GM18519 (cell line): ENCODE results near the gene TMCC3.
"Not testable (repeated sequence)": the region's sequence is repeated elsewhere in the genome, so short reads cannot be mapped to it uniquely, and the experiment has no call there.

Source experiments
- ATAC-seq: cut with Tn5 transposase; IDR thresholded peaks from one replicate; pipeline ENCODE4 v1.9.1; 2021; ENCODE audit warnings: mild to moderate bottlenecking, moderate library complexity; ENCODE audit not compliant: unreplicated experiment, low FRiP score

The TMCC3 gene, protein sequence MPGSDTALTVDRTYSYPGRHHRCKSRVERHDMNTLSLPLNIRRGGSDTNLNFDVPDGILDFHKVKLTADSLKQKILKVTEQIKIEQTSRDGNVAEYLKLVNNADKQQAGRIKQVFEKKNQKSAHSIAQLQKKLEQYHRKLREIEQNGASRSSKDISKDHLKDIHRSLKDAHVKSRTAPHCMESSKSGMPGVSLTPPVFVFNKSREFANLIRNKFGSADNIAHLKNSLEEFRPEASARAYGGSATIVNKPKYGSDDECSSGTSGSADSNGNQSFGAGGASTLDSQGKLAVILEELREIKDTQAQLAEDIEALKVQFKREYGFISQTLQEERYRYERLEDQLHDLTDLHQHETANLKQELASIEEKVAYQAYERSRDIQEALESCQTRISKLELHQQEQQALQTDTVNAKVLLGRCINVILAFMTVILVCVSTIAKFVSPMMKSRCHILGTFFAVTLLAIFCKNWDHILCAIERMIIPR

DNA sequence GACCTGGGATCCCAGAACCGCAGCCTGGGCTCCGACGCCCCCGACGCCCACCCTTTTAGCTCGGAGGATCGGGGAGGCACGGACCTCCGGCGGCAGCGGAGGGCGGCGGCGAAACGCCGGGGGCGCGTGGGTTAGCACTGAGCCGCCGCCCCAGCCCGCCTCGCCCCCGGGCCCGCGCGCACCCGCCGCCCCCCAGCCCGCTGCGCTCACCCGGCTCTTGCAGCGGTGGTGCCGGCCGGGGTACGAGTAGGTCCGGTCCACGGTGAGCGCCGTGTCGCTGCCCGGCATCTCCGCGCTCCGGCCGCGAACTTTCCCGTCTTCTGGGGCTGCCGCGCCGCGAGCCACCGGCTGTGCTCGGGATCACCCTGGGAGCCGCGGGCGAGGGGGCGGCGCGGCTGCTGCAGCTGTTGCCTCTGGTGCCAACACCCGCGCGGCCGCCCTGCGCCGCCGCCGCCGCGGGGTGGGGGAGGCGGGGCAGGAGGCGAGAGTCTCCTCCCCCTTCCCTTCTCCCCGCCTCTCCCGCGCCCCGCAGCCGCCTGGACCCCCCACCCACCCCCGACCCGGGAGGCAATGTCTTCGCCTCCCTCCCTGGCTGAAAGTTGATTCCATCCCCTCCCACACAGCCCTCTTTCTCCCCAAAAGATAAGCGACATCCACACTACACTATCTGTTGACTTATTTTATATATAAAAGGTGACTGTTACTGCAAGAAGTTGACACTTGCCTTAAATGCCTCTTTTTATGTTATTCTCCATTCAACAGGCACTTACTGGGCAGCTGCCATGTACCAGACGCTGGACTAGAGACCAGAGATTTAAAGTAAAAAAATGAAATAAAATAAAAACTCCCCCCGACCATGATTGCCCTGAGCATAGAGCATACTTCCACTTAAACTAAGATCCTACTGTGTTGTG is at the start of gene TMCC3:
Gene TMCC3 (minus strand): TSS at position 415 of the 914 bp plus-strand sequence. CDS start 127 bp downstream, at position 288.
- ATAC-seq = peak; percentile 41

DNA sequence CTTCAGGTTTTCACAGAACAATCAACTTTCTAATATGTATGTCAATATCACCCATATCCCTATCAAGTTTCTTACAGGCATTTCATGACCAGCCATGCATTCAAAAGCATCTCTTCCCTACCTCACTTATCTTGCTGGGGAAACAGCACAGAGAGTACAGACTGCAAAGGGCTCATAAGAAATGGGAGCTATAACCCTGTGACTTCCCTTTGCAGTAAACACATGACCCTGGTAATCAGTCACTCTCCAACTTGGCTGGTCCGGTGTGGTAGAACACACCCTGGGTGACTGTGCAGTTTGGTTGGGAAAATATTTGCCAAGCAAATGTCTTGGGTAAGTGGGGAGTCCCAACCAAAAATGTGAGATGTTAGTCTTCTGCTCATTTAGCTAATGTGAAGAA is 49.4 kb upstream of the TMCC3 start:
- no peak for ATAC-seq

DNA sequence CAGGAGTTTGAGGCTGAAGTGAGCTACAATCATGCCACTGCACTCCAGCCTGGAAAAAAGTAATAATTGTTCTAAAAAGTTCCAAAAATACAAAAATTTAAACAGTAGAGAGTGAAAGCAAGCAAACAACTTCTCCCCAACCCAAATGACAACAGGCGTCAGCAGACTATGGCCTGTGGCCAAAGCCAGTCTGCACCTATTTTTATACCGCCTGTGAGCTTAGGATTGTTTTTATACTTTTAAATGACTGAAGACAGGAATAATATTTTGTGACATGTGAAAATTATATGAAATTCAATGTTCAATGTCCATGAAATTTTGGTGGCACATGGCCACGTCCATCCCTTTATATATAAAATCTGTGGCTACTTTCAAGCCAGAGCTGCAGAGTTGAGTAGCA is 48.2 kb upstream of the TMCC3 start:
- ATAC-seq = no peak

DNA sequence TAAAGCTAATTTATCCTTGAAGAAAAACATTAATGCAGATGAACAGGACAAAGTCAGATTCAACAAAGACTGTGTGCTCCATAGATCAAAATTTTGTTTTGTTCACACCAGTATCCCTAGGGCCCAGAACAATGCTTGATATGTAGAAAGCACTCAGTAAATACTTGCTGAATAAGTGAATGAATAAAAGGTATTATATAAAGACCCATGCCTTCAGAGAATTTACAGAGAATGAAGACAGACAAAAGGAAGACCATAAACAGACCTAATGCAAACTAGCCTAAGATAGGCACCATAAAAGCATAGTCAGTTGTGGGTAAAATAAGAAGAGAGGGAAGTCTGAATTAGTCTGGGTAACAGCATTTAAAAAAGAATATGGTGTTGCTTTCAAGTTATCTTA is 47.3 kb upstream of the TMCC3 start:
- no peak for ATAC-seq

DNA sequence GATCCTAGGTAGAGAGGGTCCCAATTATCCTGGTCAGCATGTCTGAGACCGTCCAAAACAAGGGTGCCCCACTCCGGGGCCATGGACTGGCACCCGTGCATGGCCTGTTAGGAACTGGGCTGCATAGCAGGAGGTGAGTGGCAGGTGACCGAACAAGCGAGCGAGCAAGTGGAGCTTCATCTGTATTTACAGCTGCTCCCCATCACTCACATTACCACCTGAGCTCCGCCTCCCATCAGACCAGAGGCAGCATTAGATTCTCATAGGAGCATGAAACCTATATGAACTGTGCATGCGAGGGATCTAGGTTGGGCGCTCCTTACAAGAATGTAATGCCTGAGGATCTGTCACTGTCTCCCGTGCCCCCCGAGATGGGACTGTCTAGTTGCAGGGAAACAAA is 44.4 kb upstream of the TMCC3 start:
- no peak for ATAC-seq

DNA sequence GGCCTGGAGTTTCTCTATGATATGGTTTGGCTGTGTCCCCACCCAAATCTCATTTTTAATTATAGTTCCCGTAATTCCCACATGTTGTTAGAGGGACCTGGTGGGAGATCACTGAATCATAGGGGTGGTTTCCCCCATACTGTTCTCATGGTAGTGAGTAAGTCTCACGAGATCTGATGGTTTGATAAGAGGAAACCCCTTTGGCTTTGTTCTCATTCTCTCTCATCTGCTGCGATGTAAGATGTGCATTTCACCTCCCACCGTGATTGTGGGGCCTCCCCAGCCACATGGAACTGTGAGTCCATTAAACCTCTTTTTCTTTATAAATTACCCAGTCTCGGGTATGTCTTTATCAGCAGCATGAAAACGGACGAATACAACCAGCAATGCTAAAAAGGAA is 42.5 kb upstream of the TMCC3 start:
- not testable (repeated sequence) for ATAC-seq

DNA sequence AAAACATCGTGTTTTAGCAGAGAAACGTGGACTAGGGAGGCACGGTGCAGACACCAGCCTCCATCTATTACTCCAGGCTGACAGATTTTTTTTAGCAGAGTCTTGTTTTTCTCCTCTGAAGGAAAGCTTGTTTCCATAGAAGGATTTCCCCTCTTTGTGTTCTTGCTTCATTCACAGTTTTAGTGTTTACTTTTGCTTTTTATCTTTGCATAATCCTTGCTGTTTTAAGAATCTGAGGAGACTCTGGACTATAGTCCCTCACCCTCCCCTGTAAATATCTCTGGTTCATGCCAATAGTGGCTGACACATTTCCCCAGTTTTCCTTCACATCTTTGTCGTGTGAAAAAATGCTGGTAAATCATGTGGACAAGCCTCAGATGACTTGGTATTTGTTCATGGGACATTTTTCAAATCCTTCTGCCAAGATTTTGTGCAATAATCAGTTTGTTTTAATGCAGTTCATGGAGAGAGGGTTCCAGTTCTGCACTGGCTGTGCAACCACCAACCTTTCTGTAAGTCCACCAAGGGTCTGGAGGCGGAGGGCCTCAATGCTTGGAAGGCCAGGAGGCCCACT is 39.9 kb upstream of the TMCC3 start:
- ATAC-seq = no peak

DNA sequence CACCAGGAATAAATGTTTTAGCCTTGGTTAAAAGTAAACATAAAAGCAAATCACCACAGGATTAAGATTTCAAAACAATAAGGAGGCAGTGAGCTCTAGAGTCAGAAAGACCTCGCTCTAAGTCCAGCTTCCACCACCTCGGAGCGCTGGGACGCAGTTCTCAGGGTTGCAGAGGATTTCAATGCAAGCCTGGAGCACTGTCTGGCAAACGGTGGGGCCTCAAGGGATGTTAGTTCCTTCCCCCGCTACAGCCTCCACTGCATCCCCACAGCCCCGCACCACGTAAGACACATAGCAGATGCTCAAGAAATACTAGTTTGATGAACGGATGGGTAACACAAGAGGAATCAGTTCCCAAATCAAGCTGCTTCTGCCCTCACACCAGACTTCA is 39.3 kb upstream of the TMCC3 start:
- ATAC-seq = no peak

DNA sequence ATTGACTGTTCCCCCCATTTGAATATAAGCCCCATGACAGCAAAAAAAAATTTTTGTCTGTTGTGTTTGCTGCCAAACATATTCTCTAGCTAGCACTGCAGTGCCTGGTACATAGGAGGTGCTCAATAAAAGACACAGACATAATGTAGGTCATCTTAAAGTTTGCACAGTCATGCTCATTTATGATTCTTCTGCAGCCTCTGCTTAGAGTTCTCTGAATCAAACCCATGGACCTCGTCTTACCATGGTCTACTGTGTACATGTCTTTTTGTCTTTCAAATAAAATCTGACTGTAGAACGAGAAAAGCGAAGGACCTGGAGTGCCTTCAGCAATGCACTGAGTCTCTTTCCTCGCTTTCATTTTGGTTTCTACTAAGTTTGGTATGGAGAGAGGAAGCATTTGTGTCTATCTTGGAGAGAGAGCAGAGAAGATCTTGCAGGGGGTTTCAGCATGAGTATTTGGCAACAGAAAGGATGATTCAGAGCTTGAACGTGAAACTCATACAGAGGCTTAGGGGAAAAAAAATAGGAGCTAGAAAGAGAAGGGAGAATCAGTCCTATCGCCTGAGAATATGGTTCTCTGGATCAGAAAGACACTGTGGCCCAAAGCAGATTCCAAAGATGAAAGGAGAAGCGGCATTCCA is 38.8 kb upstream of the TMCC3 start:
- ATAC-seq = no peak

DNA sequence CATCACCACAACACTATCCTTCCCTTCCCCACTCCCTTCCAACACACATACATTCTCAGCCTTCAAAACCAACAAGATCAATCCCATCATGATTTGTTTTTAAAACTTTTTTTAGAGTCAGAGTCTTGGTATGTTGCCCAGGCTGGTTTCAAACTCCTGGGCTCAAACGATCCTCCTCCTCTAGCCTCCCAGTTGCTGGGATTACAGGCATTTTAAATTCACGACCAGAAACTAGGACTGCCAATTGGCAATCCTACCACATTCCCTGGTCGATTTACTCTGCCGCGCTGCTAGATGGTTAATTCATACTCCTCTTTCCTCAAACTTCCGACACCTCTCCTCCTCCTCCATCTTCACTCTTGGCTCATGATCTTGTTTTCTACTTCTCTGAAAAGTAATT is 37.5 kb upstream of the TMCC3 start:
- no peak for ATAC-seq

DNA sequence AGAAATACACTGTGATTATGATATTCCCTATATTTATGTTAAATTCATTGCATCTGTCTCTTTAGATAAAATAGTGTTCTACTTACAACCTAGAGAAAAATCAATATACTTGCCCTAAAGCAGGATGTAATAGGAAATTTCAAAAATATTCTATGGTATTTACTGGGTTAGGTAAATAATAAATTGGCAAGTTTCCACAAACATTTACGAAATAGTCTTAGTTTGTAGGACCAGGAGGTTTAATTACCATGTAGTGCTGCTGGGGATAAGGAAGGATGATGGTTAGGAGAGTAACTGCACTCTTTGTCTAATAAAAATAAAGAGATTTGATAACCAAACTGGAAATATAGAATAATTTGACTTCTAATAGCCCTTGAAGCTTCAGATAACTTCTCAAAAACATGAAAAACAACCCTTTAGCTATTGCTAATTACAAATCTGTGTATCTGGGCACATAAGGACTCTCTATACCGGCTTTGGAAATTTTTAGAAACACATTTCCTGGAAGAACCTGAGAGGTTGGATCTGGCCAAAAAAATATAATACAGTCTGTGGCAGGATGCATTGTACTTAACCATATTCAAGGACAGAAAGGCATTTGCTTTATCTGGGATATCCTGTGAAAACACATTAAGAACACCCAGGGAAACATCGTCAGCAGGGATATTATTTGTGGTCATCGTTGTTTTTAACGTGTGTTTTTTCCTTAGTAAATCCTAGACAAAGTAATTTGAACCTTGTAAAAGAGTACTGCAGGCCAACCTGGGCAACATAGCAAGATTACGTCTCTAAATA is 36.7 kb upstream of the TMCC3 start:
- no peak for ATAC-seq

DNA sequence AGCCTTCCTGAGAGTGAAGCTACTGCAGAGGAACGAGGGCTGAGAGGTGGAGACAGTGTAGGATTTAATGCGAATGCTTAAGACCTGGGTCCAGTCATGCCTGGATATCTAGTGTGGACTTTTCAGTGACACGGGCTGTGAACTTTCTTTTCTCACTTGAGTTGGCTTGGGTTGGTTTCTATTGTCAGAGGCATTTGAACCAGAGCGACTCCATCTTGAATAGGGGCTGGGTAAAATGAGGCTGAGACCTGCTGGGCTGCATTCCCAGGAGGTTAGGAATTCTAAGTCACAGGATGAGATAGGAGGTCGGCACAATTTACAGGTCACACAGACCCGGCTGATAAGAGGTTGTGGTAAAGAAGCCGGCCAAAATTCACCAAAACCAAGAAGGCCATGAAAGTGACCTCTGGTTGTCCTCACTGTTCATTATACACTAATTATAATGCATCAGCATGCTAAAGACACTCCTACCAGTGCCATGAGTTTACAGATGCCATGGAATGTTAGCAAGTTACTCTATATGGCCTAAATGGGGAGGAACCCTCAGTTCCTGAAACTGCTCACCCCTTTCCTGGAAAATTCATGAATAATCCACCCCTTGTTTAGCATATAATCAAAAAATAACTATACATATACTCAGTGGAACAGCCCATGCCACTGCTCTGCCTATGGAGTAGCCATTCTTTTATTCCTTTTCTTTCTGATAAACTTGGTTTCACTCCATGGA is 34.2 kb upstream of the TMCC3 start:
- ATAC-seq = no peak

DNA sequence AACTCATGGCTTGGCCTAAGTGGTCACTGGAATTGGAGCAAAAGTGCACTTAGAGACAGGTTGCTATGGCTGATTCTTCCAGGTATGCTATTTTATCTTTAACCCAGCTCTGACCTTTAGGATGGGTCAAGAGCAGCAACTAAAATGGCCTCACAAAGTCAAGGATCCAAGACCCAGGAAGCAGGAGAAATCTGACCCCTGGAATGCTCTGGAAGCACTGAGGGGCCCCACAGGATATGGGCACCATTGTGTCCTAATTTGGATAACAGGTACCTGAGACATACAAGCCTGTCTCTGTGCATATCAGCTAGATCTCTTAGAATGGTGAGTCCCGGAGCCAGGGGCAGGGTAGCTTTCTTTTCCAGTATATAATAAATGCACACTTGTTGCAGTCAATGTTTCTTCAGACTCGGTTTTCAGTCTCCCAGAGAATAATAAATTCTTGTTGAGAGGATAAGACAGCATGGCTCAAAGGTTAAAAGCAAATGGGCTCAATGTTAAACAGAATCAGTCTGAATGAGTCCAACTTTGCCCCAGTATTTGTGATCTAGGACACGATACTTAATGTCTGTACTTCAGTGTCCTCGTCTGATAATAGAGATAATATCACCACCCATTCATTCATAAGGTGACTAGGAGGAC is 29.3 kb upstream of the TMCC3 start:
- ATAC-seq = no peak

DNA sequence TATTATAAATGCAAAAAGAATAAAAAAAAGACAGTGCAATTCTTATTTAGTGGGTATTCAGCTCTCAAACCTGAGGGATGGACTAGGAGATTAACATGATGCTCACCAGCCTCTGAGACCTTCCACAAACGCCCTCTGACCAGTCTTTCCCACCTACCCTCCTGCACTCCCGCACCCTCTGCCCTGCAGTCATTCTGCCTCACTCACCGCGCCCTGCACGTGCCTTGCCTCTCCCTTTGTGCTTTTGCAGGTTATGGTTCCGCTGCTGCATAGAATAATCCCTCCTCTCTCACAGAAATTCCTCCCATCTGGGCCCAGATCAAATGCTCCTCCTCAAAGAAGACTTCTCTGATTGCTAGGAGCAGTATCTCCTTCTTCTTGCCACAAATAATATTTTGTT is 28.5 kb upstream of the TMCC3 start:
- ATAC-seq = no peak

DNA sequence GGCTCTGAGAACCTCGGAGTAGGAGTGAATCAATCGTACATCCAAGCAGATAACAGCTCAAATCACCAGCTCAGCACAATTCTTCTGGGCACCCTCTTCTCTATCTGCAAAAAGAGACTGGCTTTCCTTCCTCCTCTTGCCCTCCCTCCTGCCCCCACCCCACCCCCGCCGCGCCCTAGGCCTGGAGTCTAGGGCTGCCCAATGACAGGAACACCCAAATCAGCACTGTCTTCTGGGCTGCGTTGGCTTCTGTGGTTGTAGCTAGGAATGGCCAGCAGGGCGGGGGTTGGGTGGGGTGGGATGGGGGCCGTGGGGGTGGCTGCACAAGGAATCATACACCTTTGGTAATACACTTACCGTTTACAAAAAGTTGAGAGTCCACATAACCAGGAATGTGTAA is 28.0 kb upstream of the TMCC3 start:
- no peak for ATAC-seq

DNA sequence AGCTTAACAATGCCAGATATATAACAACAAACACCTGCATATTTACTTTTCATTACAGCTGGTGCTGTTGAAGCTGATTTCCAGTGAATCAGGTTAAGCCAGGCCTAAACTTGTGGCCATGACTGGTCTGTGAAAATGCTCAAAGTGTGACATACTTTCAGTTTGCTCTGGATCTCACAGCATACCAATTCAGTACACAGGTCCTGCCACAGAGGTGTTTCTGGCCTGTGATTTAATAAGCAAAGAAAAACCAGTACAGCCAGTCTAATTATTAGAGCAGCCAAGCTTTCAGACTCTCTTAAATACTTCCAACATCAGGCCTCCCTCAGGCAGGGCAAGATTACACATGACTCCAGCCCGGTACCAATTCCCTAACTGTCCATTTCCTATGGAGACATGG is 27.4 kb upstream of the TMCC3 start:
- ATAC-seq = no peak

DNA sequence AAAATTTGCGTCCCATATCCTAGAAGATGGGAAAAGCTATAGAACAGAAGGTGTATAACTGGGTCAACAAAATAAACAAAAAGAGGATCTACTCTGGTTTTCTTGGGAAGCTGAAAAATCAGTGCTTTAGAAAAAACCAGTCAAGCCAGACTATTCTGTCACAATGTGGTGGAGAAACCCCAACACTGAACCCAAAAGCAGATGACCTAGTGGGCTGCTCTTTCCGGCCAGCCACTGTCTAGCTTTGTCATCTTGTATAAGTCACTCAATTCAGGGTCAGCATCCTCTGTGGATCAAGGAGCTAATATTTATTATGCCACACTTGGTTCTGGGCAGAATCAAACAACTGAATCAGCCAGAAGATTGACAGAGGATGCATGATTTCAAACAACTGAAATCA is 26.6 kb upstream of the TMCC3 start:
- ATAC-seq = no peak

DNA sequence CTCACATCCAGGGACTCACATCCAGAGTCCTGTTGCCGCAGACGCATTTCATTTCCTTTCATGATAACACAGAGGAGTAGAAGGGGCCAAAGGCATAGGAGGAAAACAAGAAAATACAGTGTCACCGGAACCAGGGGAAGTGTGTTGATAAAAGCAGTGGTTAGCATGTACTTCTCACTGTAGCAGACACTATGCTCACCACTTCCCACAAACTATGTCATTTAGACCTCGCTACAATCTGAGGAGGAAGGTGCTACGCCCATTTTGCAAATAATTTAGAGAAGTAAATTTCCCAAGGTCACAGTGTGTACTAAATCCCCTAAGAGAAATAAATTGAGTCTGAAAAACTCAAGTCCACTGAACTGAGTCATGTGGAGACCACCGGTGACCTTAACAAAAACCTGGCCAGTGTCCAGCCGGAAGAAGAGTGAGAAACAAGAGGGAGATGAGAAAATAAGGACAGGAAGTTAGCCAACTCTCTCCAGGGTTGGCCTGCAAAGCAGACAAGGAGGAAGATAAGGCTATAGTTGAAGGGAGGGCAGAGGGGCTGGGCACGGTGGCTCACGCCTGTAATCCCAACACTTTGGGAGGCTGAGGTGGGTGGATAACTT is 25.8 kb upstream of the TMCC3 start:
- ATAC-seq = peak; percentile 69
